WTC11 (cell line): ENCODE measurements around the gene ASB1. TPM values are rescaled to one million over a fixed set of nuclear protein-coding genes. Genes with fewer than 3 reads are reported as not detected.

Source experiments
- ATAC-seq: fragments of 200-7000 bp; cut with Tn5 transposase; 2 replicates; pipeline ENCODE4 v1.10.0; 2021; ENCODE audit warnings: mild to moderate bottlenecking, moderate library complexity
- CTCF ChIA-PET: fragments of 300-600 bp; sonication (Branson Sonifier 250); formaldehyde crosslinking; loops from one replicate; lab custom pipeline; 2021; ENCODE audit warnings: antibody characterized with exemption; lab: Charles Lee
- POLR2A ChIA-PET: fragments of 350-600 bp; sonication (Branson Sonifier 250); formaldehyde crosslinking; loops from one replicate; lab custom pipeline; 2021; ENCODE audit warnings: antibody characterized with exemption; lab: Charles Lee
- DNase-seq: peaks from one replicate; pipeline ENCODE4 v3.0.0; 2021; ENCODE audit warnings: low spot score
- H3K27ac Mint-ChIP-seq: 2 replicates; pipeline ENCODE4 v1.8.0; 2021; ENCODE audit warnings: mixed read lengths
- H3K27me3 Mint-ChIP-seq: 2 replicates; pipeline ENCODE4 v1.8.0; 2021; ENCODE audit warnings: low read depth, mild to moderate bottlenecking, moderate library complexity, mixed read lengths
- H3K36me3 Mint-ChIP-seq: 2 replicates; pipeline ENCODE4 v1.8.0; 2021; ENCODE audit warnings: mixed read lengths
- H3K4me1 Mint-ChIP-seq: 2 replicates; pipeline ENCODE4 v1.8.0; 2022; ENCODE audit warnings: mixed read lengths
- H3K4me3 Mint-ChIP-seq: 2 replicates; pipeline ENCODE4 v1.8.0; 2021; ENCODE audit warnings: mild to moderate bottlenecking, moderate library complexity, mixed read lengths
- H3K9me3 Mint-ChIP-seq: 2 replicates; pipeline ENCODE4 v1.8.0; 2021; ENCODE audit warnings: mixed read lengths
- ATF1 ChIP-seq: sonication (generic); formaldehyde crosslinking; IDR thresholded peaks from 2 replicates; pipeline ENCODE4 v1.8.1; 2023; ENCODE audit warnings: mild to moderate bottlenecking, moderate library complexity, missing genetic modification reagents
- ATF6 ChIP-seq: sonication (generic); formaldehyde crosslinking; IDR thresholded peaks from 2 replicates; pipeline ENCODE4 v1.8.1; 2023; ENCODE audit warnings: mild to moderate bottlenecking, missing genetic modification reagents
- CBFB ChIP-seq: sonication (generic); formaldehyde crosslinking; IDR thresholded peaks from 2 replicates; pipeline ENCODE4 v1.8.1; 2022; ENCODE audit warnings: mild to moderate bottlenecking, low read depth, missing genetic modification reagents
- CREB1 ChIP-seq: sonication (generic); formaldehyde crosslinking; IDR thresholded peaks from 2 replicates; pipeline ENCODE4 v1.8.0; 2023; ENCODE audit warnings: mild to moderate bottlenecking, missing genetic modification reagents
- EMX1 ChIP-seq: fragments of 250-450 bp; sonication (Bioruptor Pico); IDR thresholded peaks from 2 replicates; pipeline ENCODE4 v1.8.0; 2021; ENCODE audit warnings: mild to moderate bottlenecking
- NFATC4 ChIP-seq: fragments of 250-450 bp; sonication (Bioruptor Pico); IDR thresholded peaks from 2 replicates; pipeline ENCODE4 v1.9.0; 2021; ENCODE audit warnings: mild to moderate bottlenecking
- ZBTB21 ChIP-seq: sonication (generic); formaldehyde crosslinking; IDR thresholded peaks from 2 replicates; pipeline ENCODE4 v1.8.1; 2023; ENCODE audit warnings: mild to moderate bottlenecking, missing genetic modification reagents, borderline replicate concordance
- ZNF219 ChIP-seq: sonication (generic); formaldehyde crosslinking; IDR thresholded peaks from 2 replicates; pipeline ENCODE4 v1.8.0; 2023; ENCODE audit warnings: missing genetic modification reagents, mild to moderate bottlenecking, borderline replicate concordance
- ZNF423 ChIP-seq: fragments of 250-450 bp; sonication (Bioruptor Pico); IDR thresholded peaks from 2 replicates; pipeline ENCODE4 v2.1.2; 2022; ENCODE audit warnings: mild to moderate bottlenecking, moderate library complexity
- ZNF425 ChIP-seq: fragments of 250-450 bp; sonication (Bioruptor Pico); conservative IDR thresholded peaks from 2 replicates; pipeline ENCODE4 v1.9.0; 2021; ENCODE audit warnings: mild to moderate bottlenecking
- ZNF512 ChIP-seq: sonication (generic); formaldehyde crosslinking; IDR thresholded peaks from 2 replicates; pipeline ENCODE4 v1.8.1; 2022; ENCODE audit warnings: missing genetic modification reagents, borderline replicate concordance
- total RNA-seq: library from RNA; stranded (reverse); gene quantifications from 3 replicates; pipeline ENCODE4 v1.2.3, GENCODE V29; 2021
- TF ChIP-seq, protein P1 (sequence below): sonication (generic); formaldehyde crosslinking; IDR thresholded peaks from 2 replicates; pipeline ENCODE4 v1.8.1; 2023; ENCODE audit warnings: mild to moderate bottlenecking, missing genetic modification reagents, moderate library complexity
- TF ChIP-seq, protein P2 (sequence below): sonication (generic); formaldehyde crosslinking; IDR thresholded peaks from 2 replicates; pipeline ENCODE4 v1.8.0; 2022; ENCODE audit warnings: mild to moderate bottlenecking, missing genetic modification reagents

Gene ASB1
- total RNA-seq, 1 experiment from 2014 or later, result 43.9 TPM

- Mint-ChIP-seq H3K36me3 (peaks cover 17% of the 10 kb centered on the region), H3K4me1 (peaks cover 19% of the 10 kb centered on the region), H3K27me3 (no peaks in the 10 kb centered on the region)
- ATAC-seq, result no peak
- CTCF ChIA-PET, result interaction anchor here (1.1 to 2.5 kb wide), 2 partner anchors 10 to 13 kb away, joined by 4 to 11 read pairs; no protein-coding TSS in a partner anchor
- TF ChIP-seq ATF1 (CRISPR knock-in tag) (no peak), ATF6 (CRISPR knock-in tag) (no peak), ZNF423 (CRISPR knock-in tag) (no peak), ZBTB21 (no peak), ZNF512 (CRISPR knock-in tag) (no peak)
- TF ChIP-seq, protein P1, sequence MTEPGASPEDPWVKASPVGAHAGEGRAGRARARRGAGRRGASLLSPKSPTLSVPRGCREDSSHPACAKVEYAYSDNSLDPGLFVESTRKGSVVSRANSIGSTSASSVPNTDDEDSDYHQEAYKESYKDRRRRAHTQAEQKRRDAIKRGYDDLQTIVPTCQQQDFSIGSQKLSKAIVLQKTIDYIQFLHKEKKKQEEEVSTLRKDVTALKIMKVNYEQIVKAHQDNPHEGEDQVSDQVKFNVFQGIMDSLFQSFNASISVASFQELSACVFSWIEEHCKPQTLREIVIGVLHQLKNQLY (CRISPR knock-in tag), result no peak
- TF ChIP-seq, all 79 proteins: peak for 0
- POLR2A ChIA-PET, result no interaction called here
- H3K9me3 Mint-ChIP-seq, result peaks cover 8% of the 10 kb centered on the region
- no peak overlapping the region for H3K4me3 Mint-ChIP-seq
- no peak for DNase-seq
- no peak overlapping the region for H3K27ac Mint-ChIP-seq
Observed at GRCh38 chr2:238380785-238381184, 45.9 kb upstream of the ASB1 start.

DNA sequence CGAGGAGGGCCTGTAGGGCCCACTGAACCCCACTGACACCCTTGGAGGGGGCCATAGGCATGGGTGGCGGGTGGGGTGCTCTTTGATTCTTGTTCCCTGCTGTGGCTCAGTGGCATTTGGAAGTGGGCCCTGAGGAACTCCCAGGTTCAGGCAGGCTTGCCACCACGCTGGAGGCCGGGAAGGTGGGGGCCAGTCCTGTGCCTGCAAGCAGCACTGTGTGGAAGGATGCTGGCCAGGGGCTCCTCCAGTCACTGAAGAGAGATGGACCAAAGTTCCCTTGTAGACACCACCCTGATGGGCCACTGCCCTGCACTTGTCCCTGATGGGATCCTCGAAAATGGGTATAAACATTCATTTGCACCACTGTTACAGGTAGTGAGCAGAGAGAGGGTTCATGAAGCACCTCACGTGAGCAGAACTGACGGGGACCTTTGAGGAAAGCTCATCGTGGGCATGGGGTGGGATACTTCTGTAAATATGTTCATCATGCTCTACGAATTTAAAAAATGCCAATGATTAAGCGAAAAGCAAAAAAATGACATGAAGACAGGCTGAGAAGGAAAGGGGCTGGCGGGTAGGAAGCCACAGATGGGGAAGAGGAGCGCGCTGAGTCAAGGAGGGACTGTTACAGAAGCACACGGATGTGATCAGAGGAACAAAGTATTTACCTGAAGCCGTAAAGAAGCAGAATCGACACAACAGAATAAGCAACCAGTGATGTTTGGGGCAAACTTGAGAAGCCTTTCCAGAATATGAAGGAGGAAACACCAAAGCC lies 45.2 kb upstream of the ASB1 start:
- POLR2A ChIA-PET, result no interaction called here
- DNase-seq (no peak), ATAC-seq (no peak)
- Mint-ChIP-seq H3K27me3 (no peaks in the 10 kb centered on the region), H3K4me3 (no peak overlapping the region), H3K36me3 (peaks cover 17% of the 10 kb centered on the region), H3K4me1 (peaks cover 19% of the 10 kb centered on the region), H3K27ac (no peak overlapping the region), H3K9me3 (peaks cover 8% of the 10 kb centered on the region)
- TF ChIP-seq, protein P2, sequence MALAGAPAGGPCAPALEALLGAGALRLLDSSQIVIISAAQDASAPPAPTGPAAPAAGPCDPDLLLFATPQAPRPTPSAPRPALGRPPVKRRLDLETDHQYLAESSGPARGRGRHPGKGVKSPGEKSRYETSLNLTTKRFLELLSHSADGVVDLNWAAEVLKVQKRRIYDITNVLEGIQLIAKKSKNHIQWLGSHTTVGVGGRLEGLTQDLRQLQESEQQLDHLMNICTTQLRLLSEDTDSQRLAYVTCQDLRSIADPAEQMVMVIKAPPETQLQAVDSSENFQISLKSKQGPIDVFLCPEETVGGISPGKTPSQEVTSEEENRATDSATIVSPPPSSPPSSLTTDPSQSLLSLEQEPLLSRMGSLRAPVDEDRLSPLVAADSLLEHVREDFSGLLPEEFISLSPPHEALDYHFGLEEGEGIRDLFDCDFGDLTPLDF (CRISPR knock-in tag), result no peak
- TF ChIP-seq ZNF425 (CRISPR knock-in tag) (no peak), ZNF512 (CRISPR knock-in tag) (no peak), CBFB (CRISPR knock-in tag) (no peak), ZNF423 (CRISPR knock-in tag) (no peak), EMX1 (CRISPR knock-in tag) (no peak), CREB1 (CRISPR knock-in tag) (no peak), ZNF219 (CRISPR knock-in tag) (no peak), NFATC4 (CRISPR knock-in tag) (no peak)
- CTCF ChIA-PET, result interaction anchor here (2.5 kb wide), 1 partner anchor 14 kb away, joined by 11 read pairs; no protein-coding TSS in a partner anchor
